ENCODE data around the gene CA6.
"Not testable (repeated sequence)": the region's sequence is repeated elsewhere in the genome, so short reads cannot be mapped to it uniquely, and the experiment has no call there.

Gene CA6

DNA sequence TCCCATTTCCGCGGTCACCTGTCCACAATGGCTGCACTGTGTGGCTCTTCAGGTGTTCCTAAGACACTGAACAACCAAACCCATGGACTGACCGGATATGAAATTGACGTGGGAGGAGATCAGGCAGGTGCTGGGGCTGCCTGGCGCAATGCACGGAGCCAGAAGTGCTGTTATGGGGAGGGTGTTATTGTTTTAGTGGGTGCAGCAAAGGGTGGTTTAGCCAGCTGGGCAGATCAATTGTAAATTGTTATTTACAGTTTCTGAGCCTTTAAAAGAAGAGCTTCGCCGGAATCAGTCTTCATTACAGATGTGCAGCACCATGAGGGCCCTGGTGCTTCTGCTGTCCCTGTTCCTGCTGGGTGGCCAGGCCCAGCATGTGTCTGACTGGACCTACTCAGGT lies at the start of gene CA6:
Gene CA6 (plus strand): TSS at position 301 of the 400 bp plus-strand sequence. CDS start 19 bp downstream, at position 320.
- no peak for DNase-seq (ENCODE audit: low spot score)

DNA sequence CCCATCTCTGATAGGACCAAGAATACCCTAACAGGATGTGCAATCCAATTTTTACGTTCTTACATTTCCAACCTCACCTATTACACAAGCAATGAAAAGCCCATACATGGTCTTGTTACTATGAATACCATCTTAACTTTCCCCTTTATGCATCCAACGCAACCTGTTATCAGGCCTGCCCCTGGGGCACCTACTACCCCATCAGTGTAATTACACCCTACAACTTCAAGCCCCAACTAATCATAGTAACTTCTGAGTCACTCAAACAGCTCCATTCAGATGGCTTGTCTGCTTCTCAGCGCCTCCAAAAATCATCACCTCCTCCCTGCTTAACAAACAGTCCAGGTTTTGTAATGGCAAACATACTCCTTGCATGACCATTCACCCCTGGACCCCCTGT lies 48.9 kb upstream of the CA6 start:
- DNase-seq (ENCODE audit: low spot score), result not testable (repeated sequence)

DNA sequence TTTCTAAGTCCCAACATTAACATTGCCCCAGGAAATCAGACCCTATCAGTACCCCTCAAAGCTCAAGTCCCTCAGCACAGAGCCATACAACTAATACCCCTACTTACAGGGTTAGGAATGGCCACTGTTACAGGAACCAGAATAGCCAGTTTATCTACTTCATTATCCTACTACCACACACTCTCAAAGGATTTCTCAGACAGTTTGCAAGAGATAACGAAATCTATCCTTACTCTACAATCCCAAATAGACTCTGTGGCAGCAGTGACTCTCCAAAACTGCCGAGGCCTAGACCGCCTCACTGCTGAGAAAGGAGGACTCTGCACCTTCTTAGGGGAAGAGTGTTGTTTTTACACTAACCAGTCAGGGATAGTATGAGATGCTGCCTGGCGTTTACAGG lies 48.2 kb upstream of the CA6 start:
- not testable (repeated sequence) for DNase-seq (ENCODE audit: low spot score)

DNA sequence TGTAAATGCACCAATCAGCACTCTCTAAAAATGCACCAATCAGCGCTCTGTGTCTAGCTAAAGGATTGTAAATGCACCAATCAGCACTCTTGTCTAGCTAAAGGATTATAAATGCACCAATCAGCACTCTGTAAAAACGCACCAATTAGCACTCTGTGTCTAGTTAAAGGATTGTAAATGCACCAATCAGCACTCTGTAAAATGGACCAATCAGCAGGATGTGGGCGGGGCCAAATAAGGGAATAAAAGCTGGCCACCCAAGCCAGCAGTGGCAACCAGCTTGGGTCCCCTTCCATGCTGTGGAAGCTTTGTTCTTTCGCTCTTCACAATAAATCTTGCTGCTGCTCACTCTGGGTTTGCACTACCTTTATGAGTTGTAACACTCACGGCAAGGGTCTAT lies 47.2 kb upstream of the CA6 start:
- DNase-seq (ENCODE audit: low spot score), result not testable (repeated sequence)

DNA sequence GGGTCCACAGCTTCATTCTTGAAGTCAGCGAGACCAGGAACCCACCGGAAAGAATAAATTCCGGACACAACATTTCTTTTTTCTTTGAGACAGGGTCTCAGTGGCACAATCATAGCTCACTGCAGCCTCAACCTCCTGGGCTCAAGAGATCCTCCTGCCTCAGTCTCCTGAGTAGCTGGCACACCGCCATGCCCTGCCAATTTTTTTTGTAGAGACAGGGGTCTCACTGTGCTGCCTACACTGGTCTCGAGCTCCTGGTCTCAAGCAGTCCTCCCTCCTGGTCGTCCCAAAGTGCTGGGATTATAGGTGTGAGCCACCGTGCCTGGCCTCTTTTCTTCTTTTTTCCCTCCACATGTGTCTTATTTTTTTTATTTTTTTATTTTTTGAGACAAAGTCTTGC lies 46.6 kb upstream of the CA6 start:
- DNase-seq (ENCODE audit: low spot score), result no peak

DNA sequence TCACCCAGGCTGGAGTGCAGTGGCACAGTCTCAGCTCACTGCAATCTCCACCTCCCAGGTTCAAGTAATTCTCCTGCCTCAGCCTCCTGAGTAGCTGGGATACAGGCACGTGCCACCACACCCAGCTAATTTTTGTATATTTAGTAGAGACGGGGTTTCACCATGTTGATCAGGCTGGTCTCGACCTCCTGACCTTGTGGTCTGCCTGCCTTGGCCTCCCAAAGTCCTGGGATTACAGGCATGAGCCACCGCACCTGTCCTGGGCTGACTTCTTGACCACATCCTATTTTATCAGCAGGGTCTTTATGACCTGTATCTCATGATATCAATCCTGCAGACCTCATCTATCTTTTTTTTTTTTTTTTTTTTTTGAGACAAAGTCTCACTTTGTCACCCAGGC lies 45.0 kb upstream of the CA6 start:
- not testable (repeated sequence) for DNase-seq (ENCODE audit: low spot score)

DNA sequence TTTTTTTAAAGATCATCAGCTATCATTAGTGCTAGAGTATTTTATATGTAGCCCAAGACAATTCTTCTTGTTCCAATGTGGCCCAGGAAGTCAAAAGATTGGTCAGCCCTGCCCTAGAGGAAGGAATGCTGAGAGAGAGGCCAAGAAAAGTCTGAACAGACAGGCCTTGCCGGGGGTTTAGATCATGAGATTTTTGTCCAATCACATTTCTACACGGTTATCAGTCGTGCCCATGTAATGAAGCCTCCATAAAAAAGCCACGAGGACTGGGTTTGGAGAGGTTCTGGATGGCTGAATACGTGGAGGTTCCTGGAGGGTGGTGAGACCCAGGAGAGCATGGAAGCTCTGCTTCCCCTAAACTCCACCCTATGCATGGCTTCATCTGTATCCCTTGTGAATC lies 42.9 kb upstream of the CA6 start:
- no peak for DNase-seq (ENCODE audit: low spot score)

DNA sequence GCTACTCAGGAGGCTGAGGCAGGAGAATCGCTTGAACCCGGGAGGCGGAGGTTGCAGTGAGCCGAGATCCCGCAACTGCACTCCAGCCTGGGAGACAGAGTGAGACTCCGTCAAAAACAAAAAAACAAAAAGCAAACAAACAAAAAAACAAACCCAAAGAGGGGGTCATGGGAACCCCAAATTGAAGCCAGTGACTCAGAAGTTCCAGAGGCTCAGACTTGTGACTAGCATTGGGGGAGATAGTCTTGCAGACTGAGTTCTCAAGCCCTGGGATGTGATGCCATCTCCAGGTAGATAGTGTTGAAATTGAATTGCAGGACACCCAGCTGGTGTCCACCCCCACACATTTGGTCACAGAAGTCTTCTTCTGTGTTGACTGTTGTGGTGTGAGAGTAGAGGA lies 42.3 kb upstream of the CA6 start:
- DNase-seq (ENCODE audit: low spot score), result no peak

DNA sequence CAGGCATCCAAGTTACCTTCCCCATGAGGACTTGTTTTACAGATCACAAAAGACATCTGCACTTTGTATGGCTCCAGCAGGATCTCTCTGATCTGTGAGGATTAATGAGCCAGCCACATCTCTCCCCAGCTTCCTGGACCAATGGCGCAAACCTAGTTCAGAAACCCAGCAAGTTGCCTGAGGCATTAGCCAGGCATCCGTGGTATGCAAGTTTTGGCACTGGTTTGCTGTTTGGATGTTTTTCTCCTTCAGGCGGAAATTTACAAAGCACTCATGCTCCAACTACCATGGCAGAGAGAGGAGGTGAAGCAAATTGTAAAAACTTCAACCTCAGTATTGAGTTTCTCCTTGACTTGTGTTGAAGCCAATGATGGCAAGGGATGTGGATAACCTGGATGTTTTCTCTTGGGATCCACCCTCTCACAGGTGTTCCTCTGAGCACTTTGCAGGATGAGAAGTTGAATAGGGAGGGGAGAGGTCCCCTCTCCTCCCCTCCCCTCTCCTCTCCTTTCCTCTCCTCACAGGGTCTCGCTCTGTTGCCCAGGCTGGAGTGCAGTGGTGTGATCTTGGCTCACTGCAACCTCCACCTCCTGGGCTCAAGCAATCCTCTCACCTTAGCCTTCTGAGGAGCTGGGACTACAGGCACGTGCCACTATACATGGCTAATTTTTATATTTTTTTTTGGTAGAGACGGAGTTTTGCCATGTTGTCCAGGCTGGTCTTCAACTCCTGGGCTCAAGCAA lies 41.6 kb upstream of the CA6 start:
- no peak for DNase-seq (ENCODE audit: low spot score)

DNA sequence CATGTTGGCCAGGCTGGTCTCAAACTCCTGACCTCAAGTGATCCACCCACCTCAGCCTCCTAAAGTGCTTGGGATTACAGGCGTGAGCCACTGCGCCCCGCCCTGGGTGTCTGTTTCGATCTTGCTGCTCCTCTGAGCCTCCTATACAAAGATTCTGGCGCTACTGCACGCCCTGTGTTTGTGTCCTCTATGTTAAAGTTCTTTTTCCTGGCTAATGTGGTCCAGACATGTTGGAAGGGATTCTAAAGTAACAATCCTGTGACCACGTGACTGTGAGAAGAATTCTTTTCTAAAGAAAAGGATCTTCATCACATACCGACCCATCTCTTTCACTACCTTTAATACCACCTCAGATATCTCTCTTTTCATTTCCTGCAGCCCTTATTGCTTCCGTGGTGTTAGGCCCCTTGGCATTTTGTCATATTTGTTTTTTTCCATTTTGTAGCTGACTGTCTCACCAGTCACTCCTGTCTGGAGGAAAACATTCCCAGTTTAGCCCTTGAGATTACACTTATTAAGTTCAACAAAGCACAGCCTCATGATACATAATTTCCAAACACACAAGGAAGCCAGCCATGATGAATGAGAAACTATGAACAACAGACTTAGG lies 40.0 kb upstream of the CA6 start:
- DNase-seq (ENCODE audit: low spot score), result no peak

DNA sequence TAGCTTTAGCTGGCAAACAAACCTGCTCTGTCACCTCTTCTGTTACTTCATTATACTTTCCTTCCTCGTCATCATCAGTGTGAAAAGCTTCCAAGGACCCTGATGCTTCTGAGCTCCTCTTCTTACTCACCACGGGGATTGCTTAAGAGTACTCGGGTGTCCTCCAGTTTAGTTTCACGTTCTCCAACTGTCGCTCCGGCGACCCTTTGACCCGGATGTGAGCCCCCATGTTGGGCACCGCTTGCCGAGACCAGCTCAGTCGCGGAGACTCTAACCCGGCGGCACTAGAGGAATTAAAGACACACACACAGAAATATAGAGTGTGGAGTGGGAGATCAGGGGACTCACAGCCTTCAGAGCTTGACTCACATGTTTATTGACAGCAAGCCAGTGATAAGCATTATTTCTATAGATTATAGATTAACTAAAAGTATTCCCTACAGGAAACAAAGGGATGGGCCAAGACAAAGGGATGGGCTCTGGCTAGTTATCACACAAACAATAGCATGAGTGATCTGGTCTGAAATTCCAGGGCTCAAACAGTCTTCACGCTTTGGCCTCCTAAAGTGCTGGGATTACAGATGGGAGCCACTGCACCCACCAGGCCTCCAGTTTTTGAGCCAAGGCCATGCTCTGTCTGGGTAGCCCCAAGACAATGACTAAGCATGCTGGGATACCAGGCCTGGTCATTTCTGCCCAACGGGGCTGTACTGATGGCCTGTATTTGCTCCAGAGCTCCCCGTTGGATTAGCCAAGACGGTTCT lies 37.1 kb upstream of the CA6 start:
- DNase-seq (ENCODE audit: low spot score), result no peak

DNA sequence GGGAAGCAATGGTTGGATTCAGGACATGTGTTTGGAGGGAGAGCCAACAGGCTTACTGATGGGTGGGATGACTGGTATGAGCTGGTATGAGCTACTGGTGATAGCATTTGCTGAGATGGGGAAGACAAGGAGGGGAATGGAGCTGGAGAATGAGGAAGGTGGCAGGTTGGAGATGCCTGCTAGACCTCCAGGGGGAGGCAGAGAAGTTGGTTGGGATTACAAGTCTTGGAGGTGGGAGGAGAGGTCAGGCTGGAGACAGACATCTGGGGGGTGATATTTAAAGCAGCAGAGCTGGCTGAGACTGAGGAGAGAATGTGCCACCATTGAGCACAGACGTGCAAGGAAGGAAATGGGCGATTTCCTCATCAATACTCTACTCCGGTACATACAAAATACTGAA lies 35.3 kb upstream of the CA6 start:
- DNase-seq (ENCODE audit: low spot score), result no peak

DNA sequence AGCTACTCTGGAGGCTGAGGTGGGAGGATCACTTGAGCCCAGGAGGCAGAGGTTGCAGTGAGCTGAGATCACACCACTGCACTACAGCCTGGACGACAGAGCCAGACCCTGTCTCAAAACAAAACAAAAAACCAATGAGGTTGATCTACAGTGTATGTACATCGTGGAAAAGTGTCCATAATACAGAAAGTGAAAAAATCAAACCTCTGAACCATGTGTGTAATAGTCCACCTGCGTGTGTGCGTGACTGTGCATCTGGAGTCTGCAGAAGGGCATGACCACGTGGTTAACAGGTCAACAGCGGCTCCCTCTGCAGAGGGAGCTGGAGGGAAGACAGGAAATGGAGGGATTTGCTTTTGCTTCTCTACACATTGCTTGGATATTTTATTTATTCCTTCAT lies 34.8 kb upstream of the CA6 start:
- DNase-seq (ENCODE audit: low spot score), result no peak

DNA sequence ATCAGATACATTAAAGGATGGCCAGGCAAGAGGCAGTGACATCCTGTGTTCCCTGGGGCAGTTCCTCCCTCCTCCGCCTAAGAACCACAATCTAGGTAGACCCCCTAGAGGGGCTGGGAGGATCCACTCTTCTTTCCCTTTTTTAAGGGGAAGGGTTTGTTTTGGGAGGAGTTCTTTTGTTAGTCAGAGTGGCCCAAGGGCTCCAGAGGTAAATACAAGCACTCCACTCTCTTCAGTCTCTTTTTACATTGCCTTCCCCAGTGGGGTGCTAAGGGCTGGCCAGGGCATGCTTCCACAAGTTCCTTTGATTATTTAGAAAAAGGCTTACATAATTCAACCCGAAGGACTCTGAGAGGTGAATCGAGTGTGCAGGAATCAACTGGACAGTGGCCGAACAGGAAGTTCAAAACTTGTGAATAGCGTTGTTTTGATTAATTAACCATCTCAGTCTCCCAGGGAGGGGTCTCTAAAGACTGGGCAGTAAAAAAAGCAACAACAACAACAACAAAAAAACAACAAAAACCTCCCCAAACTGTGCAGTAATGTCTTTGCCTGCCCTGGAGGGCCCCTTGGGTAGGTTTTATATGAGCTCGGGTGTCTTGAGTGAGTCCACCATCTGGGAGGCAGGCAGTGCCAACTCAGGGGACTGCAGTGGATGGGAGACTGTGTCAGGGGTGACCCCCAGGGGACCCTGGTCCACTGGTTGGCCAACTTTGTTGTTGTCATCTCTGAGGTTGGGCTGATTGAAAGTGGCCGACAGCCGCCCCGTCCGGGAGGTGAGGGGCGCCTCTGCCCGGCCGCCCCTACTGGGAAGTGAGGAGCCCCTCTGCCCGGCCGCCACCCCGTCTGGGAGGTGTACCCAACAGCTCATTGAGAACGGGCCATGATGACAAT lies 34.0 kb upstream of the CA6 start:
- DNase-seq (ENCODE audit: low spot score), result no peak

DNA sequence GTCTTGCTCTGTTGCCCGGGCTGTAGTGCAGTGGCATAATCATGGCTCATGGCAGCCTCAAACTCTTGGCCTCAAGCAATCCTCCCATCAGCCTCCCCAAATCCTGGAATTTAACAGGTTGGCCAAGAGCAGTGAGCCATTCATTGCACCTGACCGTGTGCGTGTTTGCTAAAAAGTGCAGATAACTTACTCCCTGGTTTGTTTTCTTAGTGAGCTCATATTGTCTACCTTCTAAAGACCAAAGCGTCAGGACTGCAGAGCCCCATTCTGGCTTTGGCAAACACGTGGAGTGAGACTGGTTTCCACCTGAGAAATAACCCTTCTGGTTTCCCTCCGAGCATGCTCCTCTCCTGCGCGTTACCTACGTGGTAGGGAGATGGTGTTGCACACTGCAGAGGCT lies 32.2 kb upstream of the CA6 start:
- DNase-seq (ENCODE audit: low spot score), result no peak

DNA sequence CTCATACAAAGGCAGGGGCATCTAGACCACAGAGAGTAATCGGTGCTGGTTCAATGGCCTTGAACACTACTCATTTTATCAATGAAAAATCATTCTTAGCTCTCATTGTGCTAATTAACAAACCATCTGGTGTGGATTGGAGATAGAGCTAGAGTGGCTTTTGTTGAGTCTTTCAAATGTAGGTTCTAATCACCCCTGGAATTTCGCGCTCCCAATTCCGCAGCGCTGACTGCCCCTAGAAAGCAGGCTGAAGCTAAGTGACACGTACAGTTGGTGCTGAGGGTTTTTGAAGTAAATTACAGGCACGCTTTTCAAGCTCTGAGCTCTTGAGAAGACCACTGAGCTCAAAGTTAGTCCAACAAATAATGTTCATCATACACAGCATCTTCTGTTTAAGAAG lies 31.2 kb upstream of the CA6 start:
- DNase-seq (ENCODE audit: low spot score), result no peak

DNA sequence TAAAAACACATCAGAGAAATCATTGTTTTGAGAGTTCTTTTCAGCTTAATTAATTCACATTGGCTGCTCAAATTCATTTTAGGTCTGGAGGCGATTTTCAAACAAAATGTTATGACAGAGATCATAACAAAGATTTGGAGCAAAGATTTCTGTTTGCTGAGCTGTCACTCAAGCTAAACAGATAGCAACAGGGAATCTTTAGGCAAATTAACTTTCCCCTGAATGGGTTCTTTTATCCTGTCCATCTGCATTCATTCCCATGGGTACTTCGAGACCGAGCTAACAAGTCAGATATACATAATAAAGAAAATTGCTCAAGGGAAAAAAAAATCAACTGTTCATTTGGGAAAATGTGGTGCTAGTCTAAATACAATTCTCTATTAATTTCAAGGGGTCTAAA lies 30.2 kb upstream of the CA6 start:
- DNase-seq (ENCODE audit: low spot score), result no peak

DNA sequence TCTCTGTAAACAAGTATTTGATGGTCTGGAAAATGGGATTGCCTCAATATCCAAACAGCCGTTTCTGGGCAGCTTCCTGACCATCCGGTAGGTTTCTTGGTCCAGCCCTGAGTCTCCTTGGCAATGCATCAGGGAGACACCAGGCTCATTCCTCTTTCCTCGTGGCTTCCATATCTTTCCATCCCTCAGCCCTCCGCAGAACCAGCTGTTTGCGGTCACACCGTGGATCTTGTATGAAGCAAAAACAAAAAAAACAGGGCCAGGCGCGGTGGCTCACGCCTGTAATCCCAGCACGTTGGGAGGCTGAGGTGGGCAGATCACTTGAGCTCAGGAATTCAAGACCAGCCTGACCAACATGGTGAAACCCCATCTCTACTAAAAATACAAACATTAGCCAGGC lies 28.1 kb upstream of the CA6 start:
- DNase-seq (ENCODE audit: low spot score), result not testable (repeated sequence)

DNA sequence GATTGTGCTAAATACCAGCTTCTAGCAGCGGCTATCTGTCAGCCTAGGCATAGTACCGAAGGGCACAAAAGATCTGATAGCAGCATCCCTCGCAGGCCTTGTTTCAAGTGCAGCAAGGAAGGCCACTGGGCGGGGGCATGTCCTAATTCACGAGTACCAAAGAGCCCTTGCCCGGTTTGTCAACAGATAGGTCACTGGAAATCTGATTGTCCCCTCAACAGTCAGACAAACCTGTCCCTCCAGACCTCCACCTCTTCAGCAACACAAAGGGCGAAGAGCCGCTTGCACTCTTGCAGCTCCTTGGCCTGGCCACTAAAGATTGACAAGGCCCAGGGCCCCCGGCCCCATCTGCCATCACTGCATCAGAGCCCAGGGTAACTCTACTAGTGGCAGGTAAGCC lies 22.7 kb upstream of the CA6 start:
- DNase-seq (ENCODE audit: low spot score), result no peak

DNA sequence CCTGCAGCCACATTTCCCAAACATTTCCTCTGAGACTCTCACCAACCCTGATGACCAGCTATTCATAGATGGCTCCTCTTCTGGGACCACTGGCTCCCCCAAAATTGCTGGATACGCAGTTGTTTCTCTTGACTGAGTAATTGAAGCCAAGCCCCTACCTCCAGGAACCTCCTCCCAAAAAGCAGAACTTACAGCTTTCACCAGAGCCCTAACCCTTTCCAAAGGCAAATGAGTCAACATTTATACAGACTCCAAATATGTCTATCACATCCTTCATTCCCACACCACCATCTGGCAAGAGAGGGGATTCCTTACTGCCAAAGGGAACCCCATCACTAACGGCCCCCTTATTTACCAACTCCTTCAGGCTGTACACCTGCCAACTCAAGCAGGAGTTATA lies 20.3 kb upstream of the CA6 start:
- no peak for DNase-seq (ENCODE audit: low spot score)

DNA sequence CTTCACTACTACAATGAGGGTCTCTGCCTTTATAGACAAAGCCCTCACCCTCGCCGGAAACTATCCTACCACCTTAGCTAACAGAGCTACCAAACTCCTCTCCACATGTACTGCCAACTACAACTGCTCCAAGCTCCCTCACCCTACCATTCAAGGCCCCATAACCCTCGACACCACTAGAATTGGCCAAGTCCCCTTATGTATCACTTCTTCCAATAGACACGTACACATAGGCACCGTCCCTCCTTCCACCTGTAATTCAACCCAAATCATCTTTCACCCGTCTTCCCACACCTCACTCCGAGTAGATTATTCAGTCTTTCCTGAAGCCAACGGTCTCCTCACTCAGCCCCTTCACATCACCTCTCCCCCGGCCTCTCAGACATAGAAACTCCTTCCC lies 19.7 kb upstream of the CA6 start:
- DNase-seq (ENCODE audit: low spot score), result no peak

All from D341Med (cell line).